PFSK-1 (cell line): Measurements from ENCODE around the gene ZNF263.

Experiments used
- POLR2AphosphoS5 ChIP-seq: IDR thresholded peaks from 2 replicates; pipeline ENCODE4 v1.6.1; 2012; ENCODE audit warnings: low read depth, mild to moderate bottlenecking, control low read depth, low read length, moderate library complexity
- TAF1 ChIP-seq: IDR thresholded peaks from 2 replicates; pipeline ENCODE4 v1.6.1; 2012; ENCODE audit warnings: low read length, control low read depth, borderline replicate concordance; ENCODE audit not compliant: insufficient read depth

DNA sequence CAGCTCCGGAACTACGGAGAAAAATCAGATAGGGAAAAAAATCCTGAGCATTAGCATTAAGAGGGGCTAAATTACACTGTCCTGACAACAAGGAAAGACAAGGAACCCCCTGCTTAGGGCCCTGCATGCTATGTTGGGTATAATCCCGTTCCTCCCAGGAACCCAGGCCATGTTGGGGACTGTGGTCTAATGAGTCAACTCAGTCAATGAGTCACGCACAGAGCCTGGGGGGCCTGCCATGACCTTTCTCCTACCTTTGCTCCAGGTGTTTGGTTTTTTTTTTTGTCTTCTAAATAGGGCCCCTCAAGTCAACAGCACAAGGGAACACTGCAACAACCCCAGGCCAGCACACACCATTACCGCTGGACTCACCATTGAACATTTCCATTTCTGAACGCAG, 39.4 kb upstream of the ZNF263 start:
- TF ChIP-seq POLR2AphosphoS5 (no peak), TAF1 (no peak)
